HG02840 (cell line): ENCODE data around the gene URI1.

ENCODE experiments used
- ATAC-seq: cut with Tn5 transposase; IDR thresholded peaks from one replicate; pipeline ENCODE4 v1.9.1; 2021; ENCODE audit warnings: mild to moderate bottlenecking, moderate library complexity, moderate number of reproducible peaks; ENCODE audit not compliant: unreplicated experiment, low FRiP score

The URI1 gene

DNA sequence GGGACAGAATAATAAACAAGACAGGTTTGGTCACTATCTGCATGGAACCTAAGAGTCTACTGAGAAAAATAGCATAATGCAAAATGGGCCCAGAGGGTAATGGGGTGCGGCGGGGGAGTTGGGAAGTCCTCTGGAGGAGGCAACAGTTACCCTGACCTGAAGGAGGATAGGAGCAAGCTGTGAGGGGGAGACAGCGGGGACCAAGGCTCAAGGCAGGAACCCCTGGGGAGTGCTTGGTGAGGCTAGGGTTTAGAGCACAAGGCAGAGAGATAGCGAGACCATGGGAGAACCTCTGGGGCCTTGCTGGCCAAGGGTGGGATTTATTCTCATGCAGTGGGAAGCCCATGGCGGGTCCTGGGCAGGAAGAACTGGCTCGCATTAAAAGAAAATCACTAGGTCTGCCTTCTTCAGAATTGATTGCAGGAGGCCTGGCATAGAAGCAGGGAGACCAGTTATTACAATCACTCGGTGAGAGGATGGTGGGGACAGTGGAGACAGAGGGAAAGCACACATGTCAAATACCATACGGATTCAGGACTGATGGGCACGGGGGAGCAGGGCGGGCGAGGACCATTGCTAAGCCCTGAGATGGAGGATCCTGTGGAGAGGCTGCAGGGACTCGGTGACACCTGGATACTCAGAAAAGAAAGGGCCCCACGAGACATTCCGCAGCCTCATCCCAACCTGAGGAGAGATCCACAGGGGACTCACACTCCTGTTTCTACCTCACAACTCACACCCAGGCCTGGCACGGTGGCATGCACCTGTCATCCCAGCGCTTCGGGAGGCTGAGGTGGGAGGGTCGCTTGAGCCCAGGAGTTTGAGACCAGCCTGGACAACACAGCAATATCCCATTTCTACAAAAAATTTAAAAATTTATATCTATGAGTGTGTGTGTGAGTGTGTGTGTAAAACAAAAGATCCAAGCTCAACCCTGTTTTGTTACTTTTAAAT, 110.4 kb downstream of the URI1 start:
- ATAC-seq, result no peak

GRCh38 chr19:30053558-30053957, 111.5 kb downstream of the URI1 start:
- no peak for ATAC-seq

DNA sequence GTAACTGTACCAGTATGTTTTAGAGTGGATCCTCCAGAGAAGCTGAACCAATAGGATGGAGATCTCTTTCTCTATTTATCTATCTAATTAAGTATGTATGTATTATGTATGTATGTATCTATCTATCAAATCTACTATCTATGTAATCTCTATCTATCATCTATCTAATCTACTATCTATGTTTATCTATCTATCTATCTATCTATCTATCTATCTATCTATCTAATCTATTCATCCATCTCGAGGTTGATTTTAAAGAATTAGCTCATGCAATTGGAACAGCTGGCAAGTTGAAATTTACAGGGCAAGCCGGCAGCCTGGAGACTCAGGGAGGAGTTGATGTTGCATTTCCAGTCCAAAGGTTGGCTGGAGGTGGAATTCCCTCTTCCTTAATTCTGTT, 112.2 kb downstream of the URI1 start:
- ATAC-seq, result no peak

DNA sequence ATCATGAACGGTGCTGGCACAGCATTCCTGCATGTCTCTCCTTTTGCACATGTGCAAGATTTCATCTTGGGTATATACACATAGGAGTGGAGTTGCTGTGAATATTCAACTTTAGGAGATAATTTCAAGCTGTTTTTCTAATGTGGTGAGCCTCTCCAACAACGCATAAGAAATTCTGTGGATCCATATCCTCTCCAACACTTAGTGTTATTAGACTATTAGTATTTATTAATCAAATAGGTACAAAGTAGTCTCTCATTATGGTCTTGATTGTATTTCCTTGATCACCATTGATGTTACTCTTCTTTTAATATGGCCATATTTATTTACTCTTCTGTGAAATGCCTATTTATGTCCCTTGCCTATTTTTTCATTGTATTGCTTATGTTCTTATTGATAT, 114.5 kb downstream of the URI1 start:
- no peak for ATAC-seq

DNA sequence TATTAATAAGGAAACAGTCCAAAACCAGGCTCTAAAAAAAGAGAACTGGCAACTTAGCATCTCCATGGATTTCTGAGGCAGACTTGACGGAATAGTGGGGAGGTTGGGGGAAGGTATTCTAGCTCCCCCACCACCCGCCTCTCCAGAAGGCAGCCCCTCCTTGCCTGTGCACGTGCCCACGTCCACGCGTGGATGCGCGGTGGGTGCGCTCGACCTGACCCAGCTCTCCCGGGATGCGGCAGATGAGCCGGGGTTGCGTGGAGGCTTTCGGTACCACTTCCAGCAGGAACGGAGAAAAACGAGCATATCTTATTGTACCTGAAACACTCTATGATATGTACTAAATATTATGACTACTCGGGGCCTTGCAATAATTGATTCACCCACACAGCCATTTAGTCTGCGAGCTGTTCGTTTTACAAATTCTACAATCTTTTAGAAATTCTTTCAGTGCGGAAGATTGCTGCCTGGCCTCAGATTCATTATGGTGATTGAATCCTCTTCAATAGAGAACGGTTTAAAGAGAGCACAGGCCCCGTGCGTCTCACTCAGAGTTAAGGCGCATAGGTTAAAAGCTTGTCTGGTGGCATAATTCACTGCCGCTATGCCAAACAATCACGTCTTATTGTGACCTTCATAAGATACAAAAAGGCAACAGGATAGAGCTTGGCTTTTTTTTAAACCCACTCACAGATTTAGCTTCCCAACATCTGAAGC, 117.9 kb downstream of the URI1 start:
- ATAC-seq, result no peak

DNA sequence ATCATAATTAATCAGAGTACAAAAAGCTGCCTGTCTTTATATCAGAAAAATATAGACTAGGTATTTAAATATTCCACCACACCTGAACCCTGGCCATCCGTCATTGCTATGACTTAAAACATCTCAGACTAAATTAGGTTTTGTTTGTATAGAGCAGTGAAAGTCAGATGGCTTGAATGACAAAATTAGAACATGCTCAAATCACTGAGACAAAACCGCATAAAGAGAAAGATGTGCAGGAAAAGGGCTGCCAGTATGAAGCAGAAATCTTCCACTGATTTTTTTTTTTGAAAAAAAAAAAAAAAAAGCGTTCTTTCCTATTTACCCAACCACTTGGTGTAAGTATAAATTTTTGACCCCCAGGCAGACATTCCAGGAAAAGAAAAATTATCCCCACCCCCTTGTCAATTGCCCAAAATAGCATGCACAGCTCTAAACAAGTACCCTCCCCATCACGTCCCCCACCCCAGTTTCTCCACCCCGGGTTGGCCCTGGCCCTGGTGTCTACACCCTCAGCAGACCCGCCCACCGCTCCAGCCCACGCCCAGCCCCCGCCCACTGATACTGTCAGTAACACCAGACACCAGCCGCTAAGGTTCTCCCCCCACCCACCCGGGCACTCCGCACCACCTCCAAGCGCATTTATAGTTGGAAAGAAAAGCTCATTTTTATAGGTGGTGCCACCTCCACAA, 118.6 kb downstream of the URI1 start:
- ATAC-seq, result no peak

DNA sequence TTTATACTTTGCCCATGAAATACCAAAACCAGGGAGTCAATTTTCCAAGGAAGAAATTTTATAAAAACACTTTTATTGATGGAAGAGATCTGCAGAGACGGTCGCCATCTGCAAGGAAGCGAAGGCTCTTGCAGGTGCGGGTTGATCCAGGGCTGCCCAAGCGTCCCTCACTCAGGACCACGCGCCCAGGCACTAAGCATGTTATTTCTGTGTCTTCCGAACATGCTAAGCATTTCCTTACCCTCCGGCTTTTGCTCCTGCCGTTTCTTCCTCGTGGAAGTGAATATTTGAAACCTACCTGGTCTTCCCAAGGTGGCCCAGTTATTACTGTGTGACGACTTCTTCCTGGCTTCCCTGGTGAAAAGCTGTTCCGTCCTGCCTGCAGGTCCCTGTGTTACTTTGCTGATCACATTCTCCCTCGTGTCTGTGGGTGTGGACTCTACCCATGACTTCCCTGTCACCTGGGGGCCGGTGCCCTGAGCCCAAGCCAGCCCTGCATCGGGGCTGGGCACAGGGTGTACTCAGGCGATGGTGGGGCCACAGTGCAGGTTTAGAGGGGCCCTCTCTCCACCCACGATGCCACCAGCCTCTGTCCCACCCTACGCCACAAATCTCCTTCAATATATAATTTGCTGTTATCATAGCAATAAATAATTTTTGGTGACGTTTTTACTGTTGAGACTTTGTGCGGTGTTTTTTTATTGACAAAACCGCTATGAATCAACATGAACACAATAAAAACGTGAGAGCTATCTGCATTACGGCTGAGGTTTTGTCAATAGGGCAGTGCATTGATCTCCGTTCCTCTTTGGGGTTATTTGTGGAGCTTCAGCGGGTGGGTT, 119.4 kb downstream of the URI1 start:
- ATAC-seq, result no peak

DNA sequence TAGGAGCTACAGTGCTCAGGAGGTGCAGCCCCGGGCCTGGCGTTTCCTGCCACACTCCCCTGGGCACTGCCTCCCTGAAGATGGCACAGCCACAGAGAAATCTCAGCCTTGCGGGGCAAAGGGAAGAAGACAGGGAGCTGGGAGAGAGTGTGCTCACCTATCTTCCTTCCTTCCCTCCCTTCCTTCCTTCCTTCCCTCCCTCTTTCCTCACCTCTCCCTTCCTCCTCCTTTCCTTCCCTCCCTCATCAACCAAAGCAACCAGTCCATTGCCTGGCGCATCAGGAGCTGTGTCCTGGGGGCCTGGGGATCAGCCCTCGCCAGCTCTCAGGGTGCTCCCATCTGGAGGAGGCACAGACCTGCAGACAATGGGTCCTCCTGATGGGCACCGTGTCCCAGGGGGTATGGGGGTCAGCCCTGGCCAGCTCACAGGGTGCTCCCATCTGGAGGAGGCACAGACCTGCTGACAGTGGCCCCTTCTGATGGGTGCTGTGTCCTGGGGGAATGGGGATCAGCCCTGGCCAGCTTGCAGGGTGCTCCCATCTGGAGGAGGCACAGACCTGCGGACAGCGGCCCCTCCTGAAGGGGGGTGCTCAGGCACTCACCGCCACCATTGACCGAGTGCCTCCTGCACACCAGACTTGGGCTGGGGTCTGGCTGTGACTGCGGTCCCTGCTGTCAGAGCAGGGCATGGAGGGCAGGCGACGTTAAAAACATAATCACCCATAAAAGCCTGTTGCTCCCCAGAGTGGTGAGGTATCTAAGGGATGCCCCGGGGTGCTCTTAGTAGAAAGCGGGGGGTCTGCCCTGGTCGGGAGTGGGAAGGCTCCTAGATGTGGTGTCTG, 120.2 kb downstream of the URI1 start:
- ATAC-seq, result no peak

- no peak for ATAC-seq
Observed at GRCh38 chr19:30062907-30063649, 121.0 kb downstream of the URI1 start.

DNA sequence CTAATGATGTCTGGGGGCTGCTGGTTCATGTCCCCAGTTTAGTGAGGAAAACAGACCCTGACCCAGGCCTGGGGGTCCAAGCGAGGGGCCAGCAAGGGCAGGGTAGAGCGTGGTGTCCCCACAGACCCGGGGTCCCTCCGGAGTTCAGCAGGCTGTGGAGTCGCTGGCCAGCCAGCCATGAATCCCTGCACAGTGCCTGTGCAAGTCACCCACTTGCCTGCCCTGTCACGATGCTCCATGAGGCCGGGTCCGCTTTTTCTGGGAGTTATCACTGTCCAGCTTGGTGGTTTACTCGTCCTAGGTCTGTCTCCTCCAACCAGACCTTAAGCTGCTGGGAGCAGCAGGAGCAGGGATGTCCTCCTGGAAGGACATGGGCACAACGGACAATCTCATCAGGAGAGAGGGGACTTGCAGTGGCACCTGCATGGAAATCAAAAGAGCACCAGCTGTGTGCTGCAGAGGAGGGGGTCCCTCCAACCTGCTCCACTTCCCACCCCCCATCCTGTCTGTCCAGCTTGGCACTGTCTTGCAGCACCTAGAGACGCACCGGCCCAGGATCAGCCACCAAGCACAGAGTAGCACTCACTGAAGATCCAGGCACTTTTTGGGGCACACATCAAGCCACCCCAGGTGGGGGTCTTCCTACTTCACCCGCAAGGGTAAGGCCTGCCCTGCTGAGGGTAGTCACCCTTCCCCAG, 121.8 kb downstream of the URI1 start:
- ATAC-seq, result no peak

GRCh38 chr19:30064348-30064699, 122.3 kb downstream of the URI1 start:
- ATAC-seq, result no peak

DNA sequence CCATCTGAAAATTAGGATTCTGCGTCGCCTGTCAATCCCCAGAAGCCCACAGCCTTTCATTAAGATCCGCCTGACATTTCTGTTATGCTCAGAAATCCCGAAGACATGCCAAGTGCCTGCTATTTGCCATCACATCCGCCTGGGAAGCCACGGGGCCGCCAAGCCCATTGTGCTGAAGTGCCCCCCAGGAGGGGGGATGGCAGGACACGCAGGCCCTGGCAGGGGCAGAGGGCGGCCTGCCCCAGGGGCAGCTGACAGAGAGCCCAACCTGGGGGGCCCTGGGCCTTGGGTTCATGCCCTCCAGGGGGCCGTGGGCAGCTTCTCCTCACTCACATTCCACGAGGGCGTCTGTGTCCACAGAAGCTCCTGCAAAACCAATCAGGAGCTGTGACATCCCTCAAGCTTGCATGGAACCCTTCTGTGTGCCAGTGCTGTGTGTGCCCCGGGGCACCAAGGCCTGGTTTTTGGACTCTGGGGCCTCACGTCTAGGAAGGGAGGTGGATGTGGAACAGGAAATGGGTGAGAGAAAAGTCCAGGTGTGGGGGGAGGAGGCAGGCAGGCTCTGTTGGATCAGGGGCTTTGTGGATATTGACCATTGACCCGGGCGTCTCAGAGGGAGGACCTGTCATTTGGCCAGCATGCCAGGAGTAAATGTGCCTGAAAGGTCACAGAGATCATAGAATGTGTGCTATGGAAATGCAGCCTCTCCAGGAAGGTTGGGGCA, 122.9 kb downstream of the URI1 start:
- no peak for ATAC-seq

DNA sequence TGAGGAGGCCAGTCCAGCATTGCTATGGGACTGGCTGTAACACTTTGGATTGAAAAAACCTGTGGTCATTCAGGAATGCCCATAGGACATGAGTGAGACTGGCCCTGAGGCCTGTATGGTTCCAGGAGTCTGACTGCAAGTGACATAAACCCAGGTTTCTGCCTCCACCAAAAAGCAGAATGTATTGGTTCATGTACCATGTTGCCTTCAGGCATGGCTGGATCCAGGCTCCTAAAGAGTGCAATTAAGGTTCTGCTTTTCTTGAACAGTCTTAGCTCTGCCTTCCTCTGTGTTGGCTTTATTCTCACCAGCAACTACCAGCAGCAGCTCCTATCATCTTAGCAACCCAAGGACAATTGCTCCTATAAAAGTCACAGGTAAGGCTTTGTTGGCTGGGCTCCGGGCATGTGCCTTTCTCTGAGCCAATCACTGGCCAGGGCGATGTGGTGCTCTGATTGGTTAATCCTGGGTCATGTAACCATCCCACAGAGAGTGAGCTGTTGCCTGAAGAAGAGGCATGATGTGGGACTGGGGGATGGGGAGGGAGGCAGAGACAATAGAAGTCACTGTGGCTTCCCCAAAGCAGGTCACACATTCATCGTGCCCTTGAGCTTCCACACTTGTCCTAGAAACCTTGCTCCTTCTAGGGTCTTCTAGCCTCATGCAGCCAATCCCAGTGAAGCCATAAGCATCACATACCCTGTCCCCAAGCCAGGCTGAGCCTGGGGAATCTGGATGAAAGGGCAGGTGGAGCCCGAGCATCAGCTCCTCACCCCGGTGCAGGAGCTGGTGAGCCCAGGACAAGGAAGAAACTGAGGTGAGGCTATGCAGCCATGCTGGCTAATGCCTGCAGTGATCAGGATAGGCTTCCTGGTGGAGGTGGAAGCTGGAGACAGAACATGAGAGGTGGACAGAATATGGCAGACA, 123.9 kb downstream of the URI1 start:
- no peak for ATAC-seq
